Measurements from ENCODE around the gene EVA1A.
A peak's percentile ranks its signal among the peaks of the same experiment; 100 is the strongest.
"Not testable (repeated sequence)": the region's sequence is repeated elsewhere in the genome, so short reads cannot be mapped to it uniquely, and the experiment has no call there.

EVA1A gene

DNA sequence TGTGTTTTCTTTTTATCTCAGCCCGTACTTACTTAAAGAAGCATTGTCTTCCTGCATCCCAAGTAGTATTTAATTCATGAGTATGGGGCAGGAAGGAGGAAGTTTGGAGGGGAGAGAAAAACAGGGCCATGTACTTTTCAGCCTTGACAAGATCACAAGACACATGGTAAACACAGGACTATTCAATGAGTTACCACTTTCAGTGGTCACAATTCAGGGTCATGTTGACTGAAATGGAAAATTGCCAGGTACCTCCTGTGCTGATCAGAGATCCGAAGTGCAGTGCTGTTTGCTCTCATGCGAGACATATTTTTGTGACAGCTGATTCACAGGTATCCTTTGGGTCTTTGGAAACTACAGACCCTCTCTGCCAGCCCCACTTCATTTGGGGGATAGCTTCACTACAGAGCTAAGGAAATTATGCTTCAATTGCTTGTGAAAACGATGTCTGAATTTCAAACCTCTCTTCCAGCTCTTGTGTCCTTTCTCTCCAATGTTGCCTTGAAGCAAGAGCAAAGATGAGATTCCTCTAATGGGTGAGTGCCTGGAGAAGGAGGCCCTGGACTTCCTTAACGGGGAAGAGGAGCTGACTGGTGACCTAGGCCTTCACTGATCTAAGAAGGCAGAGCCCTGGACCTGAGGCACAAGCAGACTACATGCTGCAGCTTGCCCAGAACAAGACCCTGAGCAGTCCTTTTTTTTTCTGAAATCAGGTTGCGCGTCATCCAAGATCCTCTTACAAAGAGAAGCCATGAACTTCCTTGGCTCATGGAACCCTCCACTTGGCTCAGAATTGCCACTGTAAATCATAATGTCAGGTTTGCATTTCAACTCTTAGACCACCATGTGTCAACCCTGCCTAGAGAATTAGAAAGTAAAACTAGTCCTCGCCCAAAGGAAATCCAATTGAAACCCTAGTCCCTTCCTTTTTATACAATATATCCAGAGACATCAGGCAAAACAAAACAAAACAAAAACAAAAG is 44.1 kb downstream of the EVA1A start:
- peak; percentile 5 for DNase-seq

DNA sequence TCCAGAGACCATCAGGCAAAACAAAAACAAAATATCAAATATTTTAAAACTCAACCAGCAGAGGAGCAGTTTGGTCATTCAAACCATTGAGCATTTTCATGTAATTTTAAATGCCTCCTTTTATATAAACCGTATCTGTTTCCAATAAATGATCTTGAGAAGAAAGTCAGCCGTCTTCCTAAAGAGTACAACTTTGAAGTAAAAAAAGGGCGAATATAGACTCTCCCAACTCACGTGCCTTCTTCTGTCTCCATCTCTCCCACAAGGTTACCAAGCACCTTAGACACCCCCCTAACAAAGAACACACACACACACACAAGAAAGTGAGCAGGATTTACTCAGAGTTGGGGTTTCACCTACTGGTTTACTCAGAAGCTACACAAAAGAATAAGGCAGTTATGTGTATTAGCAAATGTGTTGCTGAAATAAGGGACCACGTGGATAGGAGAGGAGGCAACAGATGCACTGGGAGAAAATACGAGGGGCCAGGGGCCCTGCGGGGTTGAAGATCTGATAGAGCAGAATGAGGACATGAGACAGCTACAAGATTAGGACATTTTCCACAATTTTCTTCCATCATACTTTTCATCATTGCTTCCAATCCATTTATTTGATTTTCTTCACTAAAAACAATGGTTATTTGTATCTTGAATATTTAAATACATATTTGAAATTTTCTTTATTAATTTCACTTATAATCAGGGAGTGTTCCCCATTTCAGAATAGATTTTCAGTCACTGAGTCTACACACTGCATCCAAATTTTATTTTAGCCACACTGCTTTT is 45.0 kb downstream of the EVA1A start:
- no peak for DNase-seq

DNA sequence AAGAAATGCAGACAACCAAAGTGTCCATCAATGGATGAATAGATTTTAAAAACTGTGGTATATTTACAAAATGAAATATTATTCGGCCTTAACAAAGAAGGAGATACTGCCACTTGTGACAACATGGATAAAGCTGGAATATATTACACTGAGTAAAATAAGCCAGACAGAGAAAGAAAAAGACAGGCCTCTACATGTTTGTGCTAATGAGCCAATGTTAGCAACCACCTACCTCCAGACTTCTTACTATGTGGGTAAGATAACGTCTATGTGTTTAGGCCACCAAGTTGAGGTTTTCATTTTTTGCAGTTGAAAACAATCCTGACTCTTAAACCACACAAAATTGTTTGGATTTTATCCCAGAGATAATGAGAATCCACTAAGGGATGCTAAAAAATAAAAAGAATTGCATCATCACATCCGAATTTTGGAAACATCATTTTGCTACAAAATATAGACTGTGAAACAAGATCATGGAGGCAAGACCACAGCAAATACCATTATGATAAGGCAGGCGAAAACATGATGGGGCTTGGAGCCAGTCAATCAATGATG is 47.0 kb downstream of the EVA1A start:
- DNase-seq = no peak

DNA sequence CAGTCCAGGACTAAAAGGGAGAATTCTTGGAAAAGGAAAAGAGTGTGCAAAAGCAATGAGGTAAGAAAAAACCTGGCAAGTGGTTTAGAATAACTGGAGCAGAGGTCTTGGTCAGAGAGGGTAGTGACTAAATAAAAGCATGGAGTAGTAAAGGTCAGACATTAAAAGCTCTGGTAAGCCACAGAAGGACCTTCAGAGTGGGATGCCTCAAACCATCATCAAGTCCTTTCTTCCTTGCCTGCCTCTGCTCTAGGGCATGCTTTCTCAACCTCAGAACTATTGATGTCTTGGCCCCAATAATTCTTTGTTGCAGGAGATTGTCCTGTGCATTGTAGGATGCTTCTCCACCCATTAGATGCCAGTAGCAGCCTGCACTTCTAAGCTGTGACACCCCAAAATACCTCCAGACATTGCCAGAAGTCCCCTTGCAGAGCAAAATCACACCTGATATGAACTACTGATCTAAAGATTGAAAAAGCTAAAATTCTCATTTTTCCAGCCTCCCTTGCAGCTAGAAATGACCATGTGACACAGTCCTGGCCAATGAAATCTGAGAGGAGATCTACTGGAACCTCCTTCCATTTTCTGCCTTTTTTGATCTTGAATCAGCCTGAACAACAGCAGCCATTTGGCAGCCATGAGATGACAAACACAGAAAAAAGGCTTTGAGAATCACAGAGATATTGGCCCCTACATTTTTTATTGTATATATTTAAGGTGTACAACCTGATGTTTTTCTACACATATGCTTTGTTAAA is 48.1 kb downstream of the EVA1A start:
- DNase-seq = no peak

DNA sequence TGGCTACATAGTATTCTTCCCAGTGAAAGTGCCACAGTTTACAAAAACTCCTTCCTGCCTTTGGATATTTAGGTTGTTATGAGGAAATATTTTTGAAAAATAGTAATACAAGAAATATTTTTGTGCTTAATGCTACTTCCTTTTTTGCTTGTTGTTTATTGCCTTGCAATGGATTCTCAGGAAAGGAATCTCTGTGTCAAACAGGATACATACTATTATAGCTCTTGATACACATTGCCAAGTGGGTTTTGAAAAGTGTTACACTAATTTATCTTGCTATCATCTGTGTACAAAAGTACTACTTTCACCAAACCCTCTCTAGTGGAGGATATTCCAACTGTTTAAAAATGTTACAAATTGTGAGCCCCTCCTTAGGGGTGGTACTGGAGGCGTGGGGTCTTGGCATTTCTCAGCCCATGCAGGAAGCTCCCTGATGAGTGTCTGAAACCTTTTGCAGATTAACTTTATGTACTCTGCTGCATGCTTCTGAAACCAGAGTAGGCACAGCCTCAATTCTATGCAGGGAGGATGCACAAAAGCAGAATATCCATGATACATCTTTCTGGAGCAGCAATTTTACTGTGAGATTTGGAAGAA is 54.5 kb downstream of the EVA1A start:
- DNase-seq = no peak

DNA sequence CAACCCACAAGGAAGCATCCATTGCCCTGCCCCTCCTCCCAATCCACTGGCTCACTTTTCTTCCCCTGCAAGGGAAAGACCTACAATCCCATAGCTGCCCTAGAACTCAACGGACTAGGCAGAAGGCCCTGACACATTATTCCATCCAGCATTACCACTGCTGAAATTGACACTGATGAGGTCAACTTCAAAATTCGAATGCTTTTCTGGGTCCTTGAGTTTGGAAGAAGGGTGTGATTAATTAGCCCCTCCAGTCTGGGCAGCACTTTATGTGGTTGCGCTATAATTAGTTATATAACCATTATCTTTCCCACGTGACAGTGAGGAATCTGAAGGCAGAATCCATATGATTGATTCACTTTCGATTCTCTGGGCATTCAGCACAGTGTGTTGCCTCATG is 55.7 kb downstream of the EVA1A start:
- no peak for DNase-seq

DNA sequence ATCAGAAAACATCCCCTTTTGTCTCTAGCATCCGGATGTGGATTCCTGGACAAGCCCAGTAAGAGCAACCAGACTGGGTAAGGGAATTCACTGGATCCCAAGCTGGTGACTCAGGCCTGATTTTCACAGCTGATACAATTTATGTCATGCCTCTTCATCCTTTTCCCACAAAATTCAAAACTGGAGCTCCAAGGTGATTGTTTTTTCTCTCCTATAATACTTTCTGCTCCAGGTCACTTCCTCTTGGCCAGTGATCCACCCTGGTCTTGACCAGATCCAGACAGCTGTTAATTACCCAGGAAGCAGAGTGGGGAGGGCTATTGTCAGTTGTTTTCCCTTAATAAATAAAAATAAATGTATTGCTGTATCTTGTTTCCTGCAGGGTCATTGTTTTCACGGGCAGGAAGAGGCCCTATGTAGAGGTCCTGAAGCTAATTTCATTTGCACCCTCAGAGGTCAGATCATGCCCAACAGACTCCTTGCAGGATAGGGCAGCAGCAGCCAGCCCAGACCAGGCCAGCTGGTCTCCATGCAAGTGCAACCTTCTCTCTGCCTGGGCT is 57.6 kb downstream of the EVA1A start:
- DNase-seq = no peak

DNA sequence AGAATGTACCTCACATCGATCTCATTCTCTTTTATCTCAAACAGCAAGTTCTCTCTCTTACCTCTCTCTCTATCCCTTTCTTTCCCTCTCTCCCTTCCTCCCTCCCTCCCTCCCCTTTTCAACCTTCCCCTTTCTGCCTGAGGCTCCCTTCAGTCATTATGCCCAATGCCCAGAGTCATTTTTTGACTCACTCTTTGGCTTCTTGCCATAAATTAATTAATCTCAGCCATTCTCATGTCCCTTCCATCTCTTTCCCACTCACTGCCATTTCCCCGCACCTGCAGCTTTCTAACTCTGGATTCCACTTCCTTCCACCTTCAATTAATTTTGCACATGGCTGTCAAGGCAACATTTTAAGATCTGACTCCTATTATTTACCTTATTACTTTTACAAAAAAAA is 60.1 kb downstream of the EVA1A start:
- DNase-seq = no peak

DNA sequence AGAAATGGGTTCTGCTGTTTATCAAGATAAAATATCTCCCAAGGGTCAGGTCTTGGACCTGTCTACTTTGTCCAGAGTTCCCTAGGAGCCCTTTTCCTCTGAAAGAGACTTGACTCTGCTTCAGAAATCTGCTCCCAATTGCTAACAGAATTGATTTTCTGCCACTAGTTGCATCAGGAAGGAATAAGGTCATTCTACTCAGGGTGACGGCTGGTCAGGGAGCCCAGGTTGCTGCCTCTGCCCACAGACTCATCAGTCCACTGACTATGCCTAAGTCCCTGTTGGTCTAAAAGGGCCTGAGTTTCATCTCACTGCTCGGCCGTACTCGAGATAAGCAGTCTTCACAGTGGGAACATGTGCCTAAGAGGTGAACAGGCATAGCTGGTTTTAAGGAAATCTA is 61.2 kb downstream of the EVA1A start:
- no peak for DNase-seq

DNA sequence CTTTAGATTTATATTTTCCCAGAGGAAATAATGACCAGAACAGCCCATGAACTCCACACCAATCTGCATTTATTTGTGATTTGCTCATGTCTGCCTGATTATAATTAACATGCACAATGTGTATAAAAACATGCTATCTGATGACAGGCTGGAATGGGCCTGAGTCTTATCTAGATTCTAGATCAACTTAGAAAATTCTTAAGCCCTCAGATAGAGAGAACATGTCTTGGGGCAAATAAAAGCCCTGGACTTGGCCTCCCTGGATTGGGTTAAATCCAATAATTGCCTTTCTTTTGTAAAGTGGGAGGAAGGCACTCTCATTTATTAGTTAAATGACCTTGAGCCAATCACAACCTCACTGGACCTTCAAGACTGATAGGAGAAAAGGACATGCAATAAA is 61.8 kb downstream of the EVA1A start:
- DNase-seq = no peak

DNA sequence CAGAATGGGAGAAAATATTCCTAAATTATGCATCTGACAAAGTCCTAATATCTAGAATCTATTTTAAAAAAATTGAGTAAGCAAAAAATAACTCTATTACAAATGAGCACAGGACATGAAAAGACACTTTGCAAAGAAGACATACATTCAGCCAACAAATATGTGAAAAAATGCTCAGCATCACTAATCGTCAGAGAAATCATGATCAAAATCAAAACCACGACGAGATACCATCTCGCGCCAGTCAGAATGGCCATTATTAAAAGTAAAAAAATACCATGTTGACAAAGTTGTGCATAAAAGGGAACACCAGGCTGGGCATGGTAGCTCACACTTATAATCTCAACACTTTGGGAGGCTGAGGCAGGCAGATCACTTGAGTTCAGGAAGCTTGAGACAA is 63.5 kb downstream of the EVA1A start:
- no peak for DNase-seq

DNA sequence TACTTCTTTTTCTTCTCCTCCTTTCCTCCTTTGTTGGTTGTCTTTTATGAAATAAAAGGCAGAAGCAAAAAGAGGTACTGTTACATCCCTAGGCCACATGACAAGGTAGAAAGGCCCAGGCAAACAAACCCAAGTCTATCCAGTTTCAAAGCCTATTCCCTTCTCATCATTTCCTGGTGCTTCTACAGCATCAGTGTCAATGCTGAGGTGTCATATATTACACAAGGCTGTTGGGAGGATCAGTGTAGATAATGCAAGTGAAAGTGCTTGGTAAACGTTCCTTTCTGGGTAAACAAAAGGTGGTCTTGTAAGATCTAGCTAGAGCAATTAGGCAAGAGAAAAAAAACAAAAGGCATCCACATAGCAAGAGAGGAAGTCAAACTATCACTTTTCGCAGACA is 64.9 kb downstream of the EVA1A start:
- no peak for DNase-seq

DNA sequence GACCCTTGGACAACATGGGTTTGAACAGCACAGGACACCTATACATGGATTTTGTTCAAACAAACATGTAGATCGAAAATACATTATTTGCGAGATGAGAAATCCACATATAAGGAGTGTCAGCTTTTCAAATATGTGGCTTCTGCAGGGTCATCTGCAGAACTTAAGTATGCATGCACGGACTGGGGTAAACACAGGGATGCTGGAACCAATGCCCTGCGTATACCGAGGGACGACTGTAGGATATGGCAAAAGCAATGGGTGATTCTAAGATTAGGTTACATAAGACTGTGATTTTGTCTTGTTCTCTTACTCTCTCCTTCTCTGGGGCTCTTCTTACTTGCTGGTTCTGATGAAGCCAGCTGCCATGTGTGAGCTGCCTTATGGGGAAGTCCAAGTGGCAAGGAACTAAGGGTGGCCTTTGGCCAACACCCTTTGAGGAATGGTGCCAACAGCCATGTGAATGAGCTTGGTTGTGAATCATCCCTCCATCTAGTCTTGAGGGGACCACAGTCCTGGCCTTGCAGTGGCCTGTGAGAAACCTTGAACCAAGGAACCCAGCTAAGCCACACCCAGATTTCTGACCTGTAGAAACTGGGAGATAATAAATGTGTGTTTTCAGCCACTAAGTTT is 66.5 kb downstream of the EVA1A start:
- no peak for DNase-seq

DNA sequence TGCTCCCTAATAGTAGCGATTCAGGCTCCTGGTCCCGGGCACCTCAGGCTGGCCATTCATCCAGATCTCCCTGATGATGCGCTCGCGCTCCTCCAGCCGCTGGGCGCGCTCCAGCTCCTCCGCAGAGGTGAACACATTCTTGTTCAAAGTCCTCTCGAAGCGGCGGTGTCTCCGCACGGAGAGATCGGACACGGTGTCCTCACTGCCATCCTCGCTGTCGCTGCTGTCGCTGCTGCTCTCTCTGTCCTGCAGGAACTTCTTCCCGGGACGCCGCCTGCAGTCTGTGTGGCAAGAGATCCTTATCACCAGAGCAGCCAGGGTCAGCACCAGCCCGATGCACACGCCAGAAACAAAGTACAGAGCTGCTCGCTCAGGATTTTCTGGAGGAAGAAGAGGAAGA is 67.5 kb downstream of the EVA1A start:
- no peak for DNase-seq

DNA sequence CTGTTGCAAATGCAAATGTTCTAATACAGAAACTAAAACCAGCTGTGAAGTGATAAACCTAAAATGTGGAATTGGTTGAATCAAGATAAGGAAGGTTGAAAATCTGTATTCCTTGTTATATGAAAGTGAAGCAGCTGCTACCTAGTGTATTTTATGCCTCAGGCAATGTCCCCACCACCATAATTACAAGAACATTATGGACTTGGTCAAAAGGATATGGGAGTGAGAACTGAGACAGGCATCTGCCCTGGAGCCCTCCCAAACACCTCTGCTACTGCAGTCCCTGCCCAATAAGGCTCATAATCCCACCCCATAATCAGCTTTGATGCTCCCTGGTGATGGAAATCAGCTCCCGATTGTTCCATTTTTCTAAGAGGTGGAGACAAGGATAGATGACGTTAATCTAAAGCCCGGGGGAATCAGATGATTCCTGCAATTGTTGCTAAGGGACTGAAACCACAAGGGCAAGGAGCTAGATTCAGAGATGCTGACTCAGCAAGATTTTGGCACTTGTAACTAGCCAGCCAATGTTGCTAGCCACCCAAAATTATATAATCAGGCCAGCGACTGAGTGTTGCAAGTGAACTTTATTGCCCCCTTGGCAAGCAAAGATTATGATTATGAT is 69.5 kb downstream of the EVA1A start:
- DNase-seq = no peak

DNA sequence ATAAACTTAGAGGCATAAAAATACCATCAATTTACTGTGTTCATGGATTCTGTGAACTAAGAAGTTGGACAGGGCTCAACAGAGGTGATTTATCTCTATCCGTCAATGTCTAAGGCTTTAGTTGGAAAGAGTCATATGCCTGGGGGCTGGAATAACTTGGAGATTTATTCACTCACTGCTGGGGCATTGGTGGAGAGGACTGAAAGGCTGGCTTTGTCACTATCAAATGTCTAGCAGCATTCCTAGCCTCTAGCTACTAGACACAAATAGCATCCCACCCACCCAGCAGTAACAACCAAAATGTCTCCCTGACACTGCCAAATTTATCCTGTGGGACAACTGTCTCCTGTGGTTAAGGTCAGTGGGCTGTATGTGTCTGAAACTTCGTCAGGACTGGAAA is 71.0 kb downstream of the EVA1A start:
- no peak for DNase-seq

DNA sequence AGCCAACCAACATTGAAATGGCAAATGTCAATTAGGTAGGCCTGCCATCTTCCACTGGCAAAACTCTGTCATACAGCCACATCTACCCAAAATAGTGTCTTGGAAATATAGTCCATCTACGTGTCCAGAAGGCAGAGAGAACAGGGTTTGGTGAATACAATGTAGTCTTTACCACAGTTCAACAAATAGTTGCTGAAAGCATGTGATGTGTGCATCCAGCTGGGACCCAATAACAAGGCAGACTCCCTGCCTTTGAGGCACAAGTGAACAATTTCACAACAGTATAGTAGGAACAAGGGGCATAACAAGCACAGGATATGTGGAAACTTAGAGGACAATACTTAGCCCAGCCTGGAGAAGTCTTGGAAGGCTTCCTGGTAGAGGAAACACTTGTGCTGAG is 72.6 kb downstream of the EVA1A start:
- no peak for DNase-seq

DNA sequence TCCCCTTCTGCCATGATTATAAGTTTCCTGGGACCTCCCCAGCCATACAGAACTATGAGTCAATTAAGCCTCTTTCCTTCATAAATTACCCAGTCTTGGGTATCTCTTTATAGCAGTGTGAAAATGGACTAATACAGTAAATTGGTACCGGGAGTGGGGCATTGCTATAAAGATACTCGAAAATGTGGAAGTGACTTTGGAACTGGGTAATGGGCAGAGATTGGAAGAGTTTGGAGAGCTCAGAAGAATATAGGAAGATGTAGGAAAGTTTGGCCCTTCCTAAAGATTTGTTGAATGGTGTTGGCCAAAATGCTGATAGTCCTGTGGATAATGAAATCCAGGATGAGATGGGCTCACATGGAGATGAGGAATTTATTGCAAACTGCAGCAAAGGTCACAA is 74.0 kb downstream of the EVA1A start:
- DNase-seq = not testable (repeated sequence)

DNA sequence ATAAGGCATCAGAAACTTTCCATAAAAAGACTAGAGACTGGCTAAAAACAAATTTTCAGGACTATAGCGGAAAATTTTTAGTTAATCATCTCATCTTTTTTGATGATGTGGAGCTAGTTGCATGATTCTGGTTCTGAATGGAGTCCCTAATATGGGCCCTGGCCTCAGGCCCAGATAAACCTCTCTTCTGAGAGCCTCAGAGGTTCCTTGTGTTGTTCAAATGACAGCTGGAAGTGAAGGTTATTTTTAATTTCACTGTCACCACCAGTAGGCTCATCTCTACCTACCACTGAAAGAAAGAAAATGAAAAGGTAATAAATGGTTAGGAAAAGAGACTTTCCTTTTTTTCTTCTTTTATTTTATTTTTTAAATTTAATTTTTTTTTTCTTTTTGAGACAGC is 75.9 kb downstream of the EVA1A start:
- no peak for DNase-seq

DNA sequence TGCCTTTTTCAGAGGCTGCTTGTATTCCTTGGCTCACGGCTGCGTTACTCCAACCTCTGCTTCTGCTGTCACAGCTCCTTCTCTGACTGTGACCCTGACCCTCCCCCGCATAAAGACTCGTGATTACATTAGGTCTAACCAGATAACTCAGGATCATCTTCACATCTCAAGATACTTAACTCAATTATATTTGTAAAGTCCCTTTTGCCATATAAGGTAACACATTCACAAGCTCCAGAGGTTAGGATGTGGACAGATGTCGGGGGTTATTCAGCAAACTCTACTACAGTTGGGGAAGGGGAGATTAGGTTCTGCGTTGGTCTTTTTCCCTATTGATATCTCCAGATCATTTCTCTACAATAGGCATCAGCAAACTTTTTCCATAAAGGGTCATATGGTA is 76.9 kb downstream of the EVA1A start:
- DNase-seq = no peak

DNA sequence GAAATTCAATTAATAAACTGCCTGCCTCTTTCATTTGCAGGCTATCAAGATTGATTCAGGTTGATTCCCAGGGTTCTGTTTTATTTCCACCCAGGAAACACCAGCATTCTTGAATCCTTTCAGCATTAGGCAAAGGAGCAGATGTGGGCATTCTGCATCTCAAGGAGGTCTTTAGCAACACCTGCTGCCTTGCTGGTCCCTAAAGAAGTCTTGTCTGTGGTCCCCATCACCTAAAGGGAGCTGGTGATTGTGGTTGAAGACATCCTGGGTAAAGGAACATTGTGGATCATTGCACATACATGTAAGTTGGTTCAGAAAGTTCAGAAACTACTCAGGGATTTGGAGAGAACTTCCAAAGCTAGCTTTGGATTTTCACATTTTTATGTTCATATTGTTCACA is 78.3 kb downstream of the EVA1A start:
- DNase-seq = no peak
